MM.1S (cell line): Measurements from ENCODE around the gene LRCH1.

ENCODE experiments used
- DNase-seq: peaks from one replicate; pipeline ENCODE4 v3.0.0-alpha.2; 2015
- H2AFZ ChIP-seq: fragments of 300-600 bp; sonication (generic); 2 replicates; pipeline ENCODE4 v1.6.0; 2016; ENCODE audit warnings: antibody characterized with exemption, low read length
- H3F3A ChIP-seq: fragments of 300-600 bp; sonication (generic); 2 replicates; pipeline ENCODE4 v1.6.1; 2016; ENCODE audit warnings: mild to moderate bottlenecking, antibody characterized with exemption, low read length, moderate library complexity, mixed read lengths; ENCODE audit not compliant: insufficient read depth
- H3K27ac ChIP-seq: fragments of 300-600 bp; sonication (generic); 2 replicates; pipeline ENCODE4 v1.5.1; 2016; ENCODE audit warnings: mild to moderate bottlenecking, low read length
- H3K27me3 ChIP-seq: fragments of 300-600 bp; sonication (generic); replicated peaks from 2 replicates; pipeline ENCODE4 v1.6.0; 2016; ENCODE audit warnings: low read length; ENCODE audit not compliant: insufficient read depth
- H3K36me3 ChIP-seq: fragments of 300-600 bp; sonication (generic); replicated peaks from 2 replicates; pipeline ENCODE4 v1.6.1; 2016; ENCODE audit warnings: mild to moderate bottlenecking, low read length, mixed read lengths; ENCODE audit not compliant: insufficient read depth
- H3K4me1 ChIP-seq: fragments of 300-600 bp; sonication (generic); 2 replicates; pipeline ENCODE4 v1.6.1; 2016; ENCODE audit warnings: low read length, mixed read lengths
- H3K4me2 ChIP-seq: fragments of 300-600 bp; sonication (generic); 2 replicates; pipeline ENCODE4 v1.6.0; 2016; ENCODE audit warnings: low read depth, low read length
- H3K4me3 ChIP-seq: fragments of 300-600 bp; sonication (generic); 2 replicates; pipeline ENCODE4 v1.5.1; 2016; ENCODE audit warnings: low read length, mixed read lengths
- H3K79me2 ChIP-seq: fragments of 300-600 bp; sonication (generic); 2 replicates; pipeline ENCODE4 v1.6.1; 2016; ENCODE audit warnings: mixed run types, low read length, mixed read lengths
- H3K9ac ChIP-seq: fragments of 300-600 bp; sonication (generic); 2 replicates; pipeline ENCODE4 v1.6.1; 2016; ENCODE audit warnings: low read length, mixed read lengths
- H3K9me2 ChIP-seq: fragments of 300-600 bp; sonication (generic); replicated peaks from 2 replicates; pipeline ENCODE4 v1.6.1; 2016; ENCODE audit warnings: mild to moderate bottlenecking, low read length, mixed read lengths; ENCODE audit not compliant: insufficient read depth
- H3K9me3 ChIP-seq: fragments of 300-600 bp; sonication (generic); replicated peaks from 2 replicates; pipeline ENCODE4 v1.6.1; 2016; ENCODE audit warnings: mild to moderate bottlenecking, low read length, mixed read lengths; ENCODE audit not compliant: insufficient read depth
- H4K20me1 ChIP-seq: fragments of 300-600 bp; sonication (generic); 2 replicates; pipeline ENCODE4 v1.6.1; 2016; ENCODE audit warnings: mild to moderate bottlenecking, low read length, moderate library complexity, mixed read lengths; ENCODE audit not compliant: insufficient read depth
- EZH2 ChIP-seq: fragments of 300-600 bp; sonication (generic); optimal IDR thresholded peaks from 2 replicates; pipeline ENCODE3; 2017; ENCODE audit warnings: low read depth, mild to moderate bottlenecking, antibody characterized with exemption, low read length, mixed read lengths
- EZH2phosphoT487 ChIP-seq: fragments of 300-600 bp; sonication (generic); IDR thresholded peaks from 2 replicates; pipeline ENCODE4 v1.6.1; 2018; ENCODE audit warnings: antibody characterized with exemption, low read length
- TF ChIP-seq, protein P1 (sequence below): fragments of 300-600 bp; sonication (generic); IDR thresholded peaks from 2 replicates; pipeline ENCODE4 v1.5.1; 2016; ENCODE audit warnings: antibody characterized with exemption, low read length, mixed read lengths

LRCH1 gene

DNA sequence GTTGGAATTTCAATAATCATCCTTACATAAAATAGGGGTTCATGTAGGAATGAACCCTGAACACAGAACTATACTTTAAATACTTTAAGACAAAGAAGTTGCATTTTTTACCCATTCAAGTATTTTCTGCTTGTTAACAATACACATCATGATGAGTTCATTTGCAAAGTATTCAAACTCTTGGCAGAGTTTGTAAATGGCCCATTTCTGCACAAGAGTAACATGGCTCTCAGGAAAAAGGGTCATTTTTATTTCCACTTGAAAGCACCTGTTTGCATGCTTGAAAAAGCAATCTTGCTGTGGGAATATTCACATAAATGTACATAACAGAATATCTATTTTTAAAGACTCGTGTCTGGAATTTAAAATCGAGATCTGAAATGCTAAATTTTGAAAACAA, 225.9 kb downstream of the LRCH1 start:
- Histone ChIP-seq H3K9me3 (no peaks in the 10 kb centered on the region), H3K9ac (no peak overlapping the region), H3K4me1 (no peaks in the 10 kb centered on the region), H3K27me3 (no peaks in the 10 kb centered on the region), H3K4me3 (no peak overlapping the region), H3K36me3 (no peaks in the 10 kb centered on the region), H3K27ac (no peak overlapping the region), H3F3A (no peaks in the 10 kb centered on the region), H3K4me2 (no peak overlapping the region), H2AFZ (no peak overlapping the region), H3K79me2 (no peaks in the 10 kb centered on the region), H3K9me2 (no peaks in the 10 kb centered on the region), H4K20me1 (no peaks in the 10 kb centered on the region)
- no peak for DNase-seq
- TF ChIP-seq EZH2: no peak
- no peak for TF ChIP-seq EZH2phosphoT487
- TF ChIP-seq, protein P1, sequence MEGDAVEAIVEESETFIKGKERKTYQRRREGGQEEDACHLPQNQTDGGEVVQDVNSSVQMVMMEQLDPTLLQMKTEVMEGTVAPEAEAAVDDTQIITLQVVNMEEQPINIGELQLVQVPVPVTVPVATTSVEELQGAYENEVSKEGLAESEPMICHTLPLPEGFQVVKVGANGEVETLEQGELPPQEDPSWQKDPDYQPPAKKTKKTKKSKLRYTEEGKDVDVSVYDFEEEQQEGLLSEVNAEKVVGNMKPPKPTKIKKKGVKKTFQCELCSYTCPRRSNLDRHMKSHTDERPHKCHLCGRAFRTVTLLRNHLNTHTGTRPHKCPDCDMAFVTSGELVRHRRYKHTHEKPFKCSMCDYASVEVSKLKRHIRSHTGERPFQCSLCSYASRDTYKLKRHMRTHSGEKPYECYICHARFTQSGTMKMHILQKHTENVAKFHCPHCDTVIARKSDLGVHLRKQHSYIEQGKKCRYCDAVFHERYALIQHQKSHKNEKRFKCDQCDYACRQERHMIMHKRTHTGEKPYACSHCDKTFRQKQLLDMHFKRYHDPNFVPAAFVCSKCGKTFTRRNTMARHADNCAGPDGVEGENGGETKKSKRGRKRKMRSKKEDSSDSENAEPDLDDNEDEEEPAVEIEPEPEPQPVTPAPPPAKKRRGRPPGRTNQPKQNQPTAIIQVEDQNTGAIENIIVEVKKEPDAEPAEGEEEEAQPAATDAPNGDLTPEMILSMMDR: no peak

DNA sequence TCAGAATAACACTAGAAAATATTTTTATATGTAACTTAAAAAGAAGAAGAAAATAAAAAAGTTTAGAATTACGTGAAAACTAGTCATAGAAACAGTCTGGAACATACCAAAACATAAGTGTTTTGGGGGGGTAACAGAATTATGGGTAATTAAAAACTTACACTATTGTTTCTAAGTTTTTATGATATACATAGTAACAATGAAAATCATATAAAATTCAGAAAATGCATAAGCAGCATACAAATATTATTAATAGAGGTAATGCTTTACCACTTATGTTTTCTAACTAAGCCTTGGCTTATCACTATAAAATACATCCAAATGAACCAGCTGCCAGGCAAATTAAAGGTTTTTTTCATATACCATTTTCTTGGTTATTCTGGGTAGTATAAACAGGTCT, 229.1 kb downstream of the LRCH1 start:
- Histone ChIP-seq H3K4me2 (no peak overlapping the region), H3F3A (no peaks in the 10 kb centered on the region), H3K79me2 (no peaks in the 10 kb centered on the region), H3K9ac (no peak overlapping the region), H3K9me3 (no peaks in the 10 kb centered on the region), H3K27me3 (no peaks in the 10 kb centered on the region), H3K27ac (no peak overlapping the region), H2AFZ (no peak overlapping the region), H3K9me2 (no peaks in the 10 kb centered on the region), H4K20me1 (no peaks in the 10 kb centered on the region), H3K4me1 (no peaks in the 10 kb centered on the region), H3K4me3 (no peak overlapping the region), H3K36me3 (no peaks in the 10 kb centered on the region)
- TF ChIP-seq, protein P1: no peak
- TF ChIP-seq EZH2phosphoT487 (no peak), EZH2 (no peak)
- no peak for DNase-seq

DNA sequence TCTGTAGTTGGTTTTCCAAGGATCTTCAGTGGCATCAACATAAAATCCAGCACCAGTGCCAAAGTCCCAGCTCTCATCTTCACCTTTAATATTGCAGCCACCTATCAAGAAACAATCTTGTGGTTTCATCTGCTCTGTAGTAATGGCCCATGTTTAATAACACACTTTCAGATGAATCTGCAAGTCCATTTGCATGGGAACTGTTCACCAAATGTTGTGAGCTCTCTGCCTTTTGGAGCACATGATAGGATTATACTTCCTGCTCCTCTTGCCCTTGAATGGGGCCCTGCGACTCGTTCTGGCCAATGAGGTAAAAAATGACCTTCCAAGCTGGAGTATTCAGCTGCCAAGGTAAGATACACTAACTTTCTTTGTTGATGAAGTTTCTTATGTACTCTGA, 229.7 kb downstream of the LRCH1 start:
- no peak for TF ChIP-seq EZH2
- Histone ChIP-seq H3K9me2 (no peaks in the 10 kb centered on the region), H3K4me3 (no peak overlapping the region), H3F3A (no peaks in the 10 kb centered on the region), H3K36me3 (no peaks in the 10 kb centered on the region), H3K27me3 (no peaks in the 10 kb centered on the region), H4K20me1 (no peaks in the 10 kb centered on the region), H3K9me3 (no peaks in the 10 kb centered on the region), H3K4me2 (no peak overlapping the region), H3K27ac (no peak overlapping the region), H2AFZ (no peak overlapping the region), H3K79me2 (no peaks in the 10 kb centered on the region), H3K9ac (no peak overlapping the region), H3K4me1 (no peaks in the 10 kb centered on the region)
- DNase-seq: no peak

DNA sequence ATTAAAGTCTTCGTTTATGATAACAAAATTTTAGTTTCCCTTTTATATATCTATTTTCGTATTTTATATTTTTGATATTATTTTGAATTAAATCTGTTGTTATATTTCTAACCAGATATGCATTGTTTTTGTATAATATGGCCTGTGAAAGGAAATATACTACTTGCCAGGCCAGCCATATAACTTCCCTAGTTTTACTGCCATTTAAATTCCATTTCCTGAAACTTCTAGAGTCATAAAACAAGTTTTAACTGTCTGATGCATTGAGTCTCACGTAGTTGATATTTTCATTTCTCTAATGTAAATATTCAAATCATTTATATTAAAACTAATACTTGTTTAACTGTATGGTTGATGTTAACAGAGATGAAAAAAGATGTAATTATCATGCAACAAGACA, 230.5 kb downstream of the LRCH1 start:
- TF ChIP-seq EZH2phosphoT487: no peak
- TF ChIP-seq, protein P1: no peak
- TF ChIP-seq EZH2: no peak
- H4K20me1 ChIP-seq: no peaks in the 10 kb centered on the region
- H3K9me3 ChIP-seq: no peaks in the 10 kb centered on the region
- no peak overlapping the region for H2AFZ ChIP-seq
- H3K9me2 ChIP-seq: no peaks in the 10 kb centered on the region
- no peak overlapping the region for H3K4me3 ChIP-seq
- H3F3A ChIP-seq: no peaks in the 10 kb centered on the region
- H3K79me2 ChIP-seq: no peaks in the 10 kb centered on the region
- no peaks in the 10 kb centered on the region for H3K4me1 ChIP-seq
- no peak overlapping the region for H3K4me2 ChIP-seq
- H3K9ac ChIP-seq: no peak overlapping the region
- no peak for DNase-seq
- H3K27ac ChIP-seq: no peak overlapping the region
- no peaks in the 10 kb centered on the region for H3K36me3 ChIP-seq
- no peaks in the 10 kb centered on the region for H3K27me3 ChIP-seq
